ENCODE results near the gene TIAM1.

DNA sequence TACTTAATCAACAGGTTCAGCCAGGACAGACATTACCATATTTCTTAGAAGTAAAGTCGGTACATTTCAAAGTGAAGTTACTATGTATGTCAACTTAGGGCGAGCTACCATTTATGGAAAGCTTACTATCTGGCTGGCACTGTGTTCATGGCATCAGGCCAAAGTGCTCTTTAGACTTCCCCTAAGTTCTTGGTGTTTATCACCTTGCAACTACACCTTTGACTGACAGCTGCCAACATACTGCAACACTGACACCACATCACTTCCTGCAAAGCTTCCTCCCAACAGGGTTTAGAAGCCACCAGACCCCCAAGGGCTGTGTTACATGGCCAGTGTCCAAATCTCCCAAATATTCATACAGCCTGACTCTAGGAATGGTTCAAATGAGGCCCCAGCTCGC, 61.0 kb downstream of the TIAM1 start:
- TF ChIP-seq, protein P1, sequence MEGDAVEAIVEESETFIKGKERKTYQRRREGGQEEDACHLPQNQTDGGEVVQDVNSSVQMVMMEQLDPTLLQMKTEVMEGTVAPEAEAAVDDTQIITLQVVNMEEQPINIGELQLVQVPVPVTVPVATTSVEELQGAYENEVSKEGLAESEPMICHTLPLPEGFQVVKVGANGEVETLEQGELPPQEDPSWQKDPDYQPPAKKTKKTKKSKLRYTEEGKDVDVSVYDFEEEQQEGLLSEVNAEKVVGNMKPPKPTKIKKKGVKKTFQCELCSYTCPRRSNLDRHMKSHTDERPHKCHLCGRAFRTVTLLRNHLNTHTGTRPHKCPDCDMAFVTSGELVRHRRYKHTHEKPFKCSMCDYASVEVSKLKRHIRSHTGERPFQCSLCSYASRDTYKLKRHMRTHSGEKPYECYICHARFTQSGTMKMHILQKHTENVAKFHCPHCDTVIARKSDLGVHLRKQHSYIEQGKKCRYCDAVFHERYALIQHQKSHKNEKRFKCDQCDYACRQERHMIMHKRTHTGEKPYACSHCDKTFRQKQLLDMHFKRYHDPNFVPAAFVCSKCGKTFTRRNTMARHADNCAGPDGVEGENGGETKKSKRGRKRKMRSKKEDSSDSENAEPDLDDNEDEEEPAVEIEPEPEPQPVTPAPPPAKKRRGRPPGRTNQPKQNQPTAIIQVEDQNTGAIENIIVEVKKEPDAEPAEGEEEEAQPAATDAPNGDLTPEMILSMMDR (IDR thresholded peaks at IDR 0.05; ENCODE audit: control extremely low read depth in 1 of 3, insufficient read depth in 1 of 3, low read depth in 1 of 3, low read length in 3 of 3), result no peak
- TF ChIP-seq BCL11A (IDR thresholded peaks at IDR 0.05; ENCODE audit: low read depth in 2 of 2, low read length in 2 of 2) (no peak), ZNF274 (IDR thresholded peaks at IDR 0.05; ENCODE audit: borderline replicate concordance, extremely low read depth, low read length) (no peak), EGR1 (IDR thresholded peaks at IDR 0.05; ENCODE audit: borderline replicate concordance, low read depth, low read length) (no peak), TCF12 (IDR thresholded peaks at IDR 0.05; ENCODE audit: low read depth, low read length) (no peak), HDAC2 (IDR thresholded peaks at IDR 0.05; ENCODE audit: borderline replicate concordance in 1 of 2, low read depth in 2 of 2, low read length in 2 of 2) (no peak)
